WTC11 (cell line): ENCODE data around the gene HSBP1L1. TPM values are rescaled to one million over a fixed set of nuclear protein-coding genes. Genes with fewer than 3 reads are reported as not detected.
A peak's percentile ranks its signal among the peaks of the same experiment; 100 is the strongest.

ENCODE experiments used
- ATAC-seq: fragments of 200-7000 bp; cut with Tn5 transposase; 2 replicates; pipeline ENCODE4 v1.10.0; 2021; ENCODE audit warnings: mild to moderate bottlenecking, moderate library complexity
- CTCF ChIA-PET: fragments of 300-600 bp; sonication (Branson Sonifier 250); formaldehyde crosslinking; loops from one replicate; lab custom pipeline; 2021; ENCODE audit warnings: antibody characterized with exemption; lab: Charles Lee
- POLR2A ChIA-PET: fragments of 350-600 bp; sonication (Branson Sonifier 250); formaldehyde crosslinking; loops from one replicate; lab custom pipeline; 2021; ENCODE audit warnings: antibody characterized with exemption; lab: Charles Lee
- DNase-seq: peaks from one replicate; pipeline ENCODE4 v3.0.0; 2021; ENCODE audit warnings: low spot score
- H3K27ac Mint-ChIP-seq: 2 replicates; pipeline ENCODE4 v1.8.0; 2021; ENCODE audit warnings: mixed read lengths
- H3K27me3 Mint-ChIP-seq: 2 replicates; pipeline ENCODE4 v1.8.0; 2021; ENCODE audit warnings: low read depth, mild to moderate bottlenecking, moderate library complexity, mixed read lengths
- H3K36me3 Mint-ChIP-seq: 2 replicates; pipeline ENCODE4 v1.8.0; 2021; ENCODE audit warnings: mixed read lengths
- H3K4me1 Mint-ChIP-seq: 2 replicates; pipeline ENCODE4 v1.8.0; 2022; ENCODE audit warnings: mixed read lengths
- H3K4me3 Mint-ChIP-seq: 2 replicates; pipeline ENCODE4 v1.8.0; 2021; ENCODE audit warnings: mild to moderate bottlenecking, moderate library complexity, mixed read lengths
- H3K9me3 Mint-ChIP-seq: 2 replicates; pipeline ENCODE4 v1.8.0; 2021; ENCODE audit warnings: mixed read lengths
- ATF6 ChIP-seq: sonication (generic); formaldehyde crosslinking; IDR thresholded peaks from 2 replicates; pipeline ENCODE4 v1.8.1; 2023; ENCODE audit warnings: mild to moderate bottlenecking, missing genetic modification reagents
- CBFB ChIP-seq: sonication (generic); formaldehyde crosslinking; IDR thresholded peaks from 2 replicates; pipeline ENCODE4 v1.8.1; 2022; ENCODE audit warnings: mild to moderate bottlenecking, low read depth, missing genetic modification reagents
- FOXP4 ChIP-seq: sonication (generic); formaldehyde crosslinking; IDR thresholded peaks from 2 replicates; pipeline ENCODE4 v1.8.0; 2022; ENCODE audit warnings: mild to moderate bottlenecking, missing genetic modification reagents
- HMGXB4 ChIP-seq: sonication (generic); formaldehyde crosslinking; IDR thresholded peaks from 2 replicates; pipeline ENCODE4 v1.8.1; 2023; ENCODE audit warnings: mild to moderate bottlenecking, moderate library complexity, missing genetic modification reagents
- KAT7 ChIP-seq: sonication (generic); formaldehyde crosslinking; IDR thresholded peaks from 2 replicates; pipeline ENCODE4 v1.8.1; 2023; ENCODE audit warnings: missing genetic modification reagents, mild to moderate bottlenecking, borderline replicate concordance
- NFATC4 ChIP-seq: fragments of 250-450 bp; sonication (Bioruptor Pico); IDR thresholded peaks from 2 replicates; pipeline ENCODE4 v1.9.0; 2021; ENCODE audit warnings: mild to moderate bottlenecking
- NR3C1 ChIP-seq: sonication (generic); formaldehyde crosslinking; conservative IDR thresholded peaks from 2 replicates; pipeline ENCODE4 v1.8.1; 2023; ENCODE audit warnings: low read depth, mild to moderate bottlenecking, missing genetic modification reagents
- PREB ChIP-seq: sonication (generic); formaldehyde crosslinking; IDR thresholded peaks from 2 replicates; pipeline ENCODE4 v1.8.1; 2022; ENCODE audit warnings: mild to moderate bottlenecking, missing genetic modification reagents, moderate library complexity, borderline replicate concordance
- SMAD3 ChIP-seq: sonication (generic); formaldehyde crosslinking; IDR thresholded peaks from 2 replicates; pipeline ENCODE4 v1.8.0; 2022; ENCODE audit warnings: missing genetic modification reagents, mild to moderate bottlenecking, borderline replicate concordance
- SP1 ChIP-seq: sonication (generic); formaldehyde crosslinking; conservative IDR thresholded peaks from 2 replicates; pipeline ENCODE4 v1.8.1; 2022; ENCODE audit warnings: missing genetic modification reagents
- TEAD4 ChIP-seq: sonication (generic); formaldehyde crosslinking; IDR thresholded peaks from 2 replicates; pipeline ENCODE4 v1.8.0; 2022; ENCODE audit warnings: mild to moderate bottlenecking, missing genetic modification reagents
- USF1 ChIP-seq: sonication (generic); formaldehyde crosslinking; IDR thresholded peaks from 2 replicates; pipeline ENCODE4 v1.8.0; 2022; ENCODE audit warnings: mild to moderate bottlenecking, missing genetic modification reagents
- USF2 ChIP-seq: sonication (generic); formaldehyde crosslinking; IDR thresholded peaks from 2 replicates; pipeline ENCODE4 v1.8.1; 2023; ENCODE audit warnings: mild to moderate bottlenecking, missing genetic modification reagents, moderate library complexity
- ZNF121 ChIP-seq: sonication (generic); formaldehyde crosslinking; IDR thresholded peaks from 2 replicates; pipeline ENCODE4 v1.8.0; 2023; ENCODE audit warnings: missing genetic modification reagents
- ZNF317 ChIP-seq: sonication (generic); formaldehyde crosslinking; IDR thresholded peaks from 2 replicates; pipeline ENCODE4 v1.8.1; 2023; ENCODE audit warnings: low read depth, mild to moderate bottlenecking, moderate library complexity, missing genetic modification reagents, borderline replicate concordance
- ZNF396 ChIP-seq: fragments of 250-450 bp; sonication (Bioruptor Pico); IDR thresholded peaks from 2 replicates; pipeline ENCODE4 v1.8.0; 2021; ENCODE audit warnings: mild to moderate bottlenecking, moderate library complexity, borderline replicate concordance
- total RNA-seq: library from RNA; stranded (reverse); gene quantifications from 3 replicates; pipeline ENCODE4 v1.2.3, GENCODE V29; 2021

The HSBP1L1 gene
- total RNA-seq, 1 experiment from 2014 or later: 1.4 TPM

GRCh38 chr18:79949697-79950487 is 14.6 kb upstream of the HSBP1L1 start:
- ChIA-PET POLR2A (no interaction called here), CTCF (no interaction called here)
- ATAC-seq (no peak), DNase-seq (no peak)
- Mint-ChIP-seq H3K4me1 (peaks cover 19% of the 10 kb centered on the region), H3K4me3 (peak overlapping the region; percentile 69), H3K27me3 (peaks cover 48% of the 10 kb centered on the region), H3K9me3 (no peaks in the 10 kb centered on the region), H3K36me3 (no peaks in the 10 kb centered on the region), H3K27ac (no peak overlapping the region)
- TF ChIP-seq ZNF121 (CRISPR knock-in tag): peak; percentile 78; the same call in 1 of the 2 replicates
- no peak for TF ChIP-seq ZNF396

GRCh38 chr18:79950515-79951341 is 13.7 kb upstream of the HSBP1L1 start:
- H3K9me3 Mint-ChIP-seq: no peaks in the 10 kb centered on the region
- ATAC-seq (peak; percentile 21), DNase-seq (peak; percentile 41)
- ChIA-PET POLR2A (no interaction called here), CTCF (interaction anchor here (1.3 kb wide), 1 partner anchor 11 kb away, joined by 3 read pairs; no protein-coding TSS in a partner anchor)
- H3K36me3 Mint-ChIP-seq: no peaks in the 10 kb centered on the region
- peak overlapping the region; percentile 69 for H3K4me3 Mint-ChIP-seq
- H3K27ac Mint-ChIP-seq: no peak overlapping the region
- peaks cover 21% of the 10 kb centered on the region for H3K4me1 Mint-ChIP-seq
- H3K27me3 Mint-ChIP-seq: peaks cover 56% of the 10 kb centered on the region
- TF ChIP-seq ZNF317 (CRISPR knock-in tag) (peak; percentile 8; the same call in 1 of the 2 replicates), KAT7 (CRISPR knock-in tag) (no peak; the same call in 1 of the 2 replicates), HMGXB4 (CRISPR knock-in tag) (peak; percentile 37; the same call in 1 of the 2 replicates)

- Mint-ChIP-seq H3K4me3 (peak within 1 kb of the TSS; percentile 69), H3K27me3 (peaks cover 67% of the 10 kb centered on the region), H3K4me1 (peaks cover 24% of the 10 kb centered on the region), H3K36me3 (no peaks in the 10 kb centered on the region), H3K27ac (no peak within 1 kb of the TSS), H3K9me3 (no peaks in the 10 kb centered on the region)
- POLR2A ChIA-PET: no interaction called here
- CTCF ChIA-PET: interaction anchor here (1.1 to 1.6 kb wide), 3 partner anchors 10 to 154 kb away, joined by 3 to 4 read pairs (median 4); partner anchors contain the start of gene KCNG2
- ATAC-seq (peak; percentile 77), DNase-seq (peak; percentile 92)
- TF ChIP-seq ATF6 (CRISPR knock-in tag) (no peak), USF1 (CRISPR knock-in tag) (no peak), USF2 (CRISPR knock-in tag) (peak; percentile 56; the same call in 1 of the 2 replicates), FOXP4 (no peak), NR3C1 (CRISPR knock-in tag) (no peak), SMAD3 (no peak), NFATC4 (no peak), PREB (no peak), SP1 (peak; percentile 93), CBFB (CRISPR knock-in tag) (no peak), TEAD4 (CRISPR knock-in tag) (no peak)
These were observed 12.6 kb upstream of the HSBP1L1 start, which contains the start of gene SLC66A2 for GRCh38 chr18:79951545-79952455. SLC66A2 (minus strand) TSS chr18:79951653; CDS start chr18:79950926, 727 bp downstream.
